ENCODE data around the gene C13orf46.

- no peak for TF ChIP-seq POLR2AphosphoS5 (IDR thresholded peaks at IDR 0.05)
- TF ChIP-seq, protein P1, sequence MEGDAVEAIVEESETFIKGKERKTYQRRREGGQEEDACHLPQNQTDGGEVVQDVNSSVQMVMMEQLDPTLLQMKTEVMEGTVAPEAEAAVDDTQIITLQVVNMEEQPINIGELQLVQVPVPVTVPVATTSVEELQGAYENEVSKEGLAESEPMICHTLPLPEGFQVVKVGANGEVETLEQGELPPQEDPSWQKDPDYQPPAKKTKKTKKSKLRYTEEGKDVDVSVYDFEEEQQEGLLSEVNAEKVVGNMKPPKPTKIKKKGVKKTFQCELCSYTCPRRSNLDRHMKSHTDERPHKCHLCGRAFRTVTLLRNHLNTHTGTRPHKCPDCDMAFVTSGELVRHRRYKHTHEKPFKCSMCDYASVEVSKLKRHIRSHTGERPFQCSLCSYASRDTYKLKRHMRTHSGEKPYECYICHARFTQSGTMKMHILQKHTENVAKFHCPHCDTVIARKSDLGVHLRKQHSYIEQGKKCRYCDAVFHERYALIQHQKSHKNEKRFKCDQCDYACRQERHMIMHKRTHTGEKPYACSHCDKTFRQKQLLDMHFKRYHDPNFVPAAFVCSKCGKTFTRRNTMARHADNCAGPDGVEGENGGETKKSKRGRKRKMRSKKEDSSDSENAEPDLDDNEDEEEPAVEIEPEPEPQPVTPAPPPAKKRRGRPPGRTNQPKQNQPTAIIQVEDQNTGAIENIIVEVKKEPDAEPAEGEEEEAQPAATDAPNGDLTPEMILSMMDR (IDR thresholded peaks at IDR 0.05): no peak
Observed at GRCh38 chr13:113998781-113999617, 25.1 kb upstream of the C13orf46 start.
